Measurements from ENCODE around the gene SEC22C.

DNA sequence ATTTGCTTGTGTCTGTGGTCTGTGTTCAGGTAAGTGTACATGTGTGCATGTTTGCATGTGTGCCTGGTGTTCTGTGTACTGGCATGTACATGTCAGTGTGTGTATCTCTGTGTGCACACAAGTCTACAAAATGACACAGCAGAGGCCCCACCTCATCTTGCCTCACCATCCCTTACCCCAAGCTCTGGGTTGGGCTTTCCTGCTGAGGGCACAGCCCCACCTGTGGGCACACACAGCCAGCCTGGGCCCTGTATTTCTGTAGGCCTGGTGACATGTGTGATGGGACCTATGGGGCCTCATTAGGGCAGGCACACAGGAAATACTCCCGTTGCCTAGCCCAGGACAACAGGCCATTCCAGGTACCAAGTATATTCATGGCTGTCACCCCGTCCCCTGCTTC lies 65.8 kb downstream of the SEC22C start:
- TF ChIP-seq POLR2AphosphoS5 (IDR thresholded peaks at IDR 0.05; ENCODE audit: low read depth, low read length) = no peak
- TF ChIP-seq, protein P1, sequence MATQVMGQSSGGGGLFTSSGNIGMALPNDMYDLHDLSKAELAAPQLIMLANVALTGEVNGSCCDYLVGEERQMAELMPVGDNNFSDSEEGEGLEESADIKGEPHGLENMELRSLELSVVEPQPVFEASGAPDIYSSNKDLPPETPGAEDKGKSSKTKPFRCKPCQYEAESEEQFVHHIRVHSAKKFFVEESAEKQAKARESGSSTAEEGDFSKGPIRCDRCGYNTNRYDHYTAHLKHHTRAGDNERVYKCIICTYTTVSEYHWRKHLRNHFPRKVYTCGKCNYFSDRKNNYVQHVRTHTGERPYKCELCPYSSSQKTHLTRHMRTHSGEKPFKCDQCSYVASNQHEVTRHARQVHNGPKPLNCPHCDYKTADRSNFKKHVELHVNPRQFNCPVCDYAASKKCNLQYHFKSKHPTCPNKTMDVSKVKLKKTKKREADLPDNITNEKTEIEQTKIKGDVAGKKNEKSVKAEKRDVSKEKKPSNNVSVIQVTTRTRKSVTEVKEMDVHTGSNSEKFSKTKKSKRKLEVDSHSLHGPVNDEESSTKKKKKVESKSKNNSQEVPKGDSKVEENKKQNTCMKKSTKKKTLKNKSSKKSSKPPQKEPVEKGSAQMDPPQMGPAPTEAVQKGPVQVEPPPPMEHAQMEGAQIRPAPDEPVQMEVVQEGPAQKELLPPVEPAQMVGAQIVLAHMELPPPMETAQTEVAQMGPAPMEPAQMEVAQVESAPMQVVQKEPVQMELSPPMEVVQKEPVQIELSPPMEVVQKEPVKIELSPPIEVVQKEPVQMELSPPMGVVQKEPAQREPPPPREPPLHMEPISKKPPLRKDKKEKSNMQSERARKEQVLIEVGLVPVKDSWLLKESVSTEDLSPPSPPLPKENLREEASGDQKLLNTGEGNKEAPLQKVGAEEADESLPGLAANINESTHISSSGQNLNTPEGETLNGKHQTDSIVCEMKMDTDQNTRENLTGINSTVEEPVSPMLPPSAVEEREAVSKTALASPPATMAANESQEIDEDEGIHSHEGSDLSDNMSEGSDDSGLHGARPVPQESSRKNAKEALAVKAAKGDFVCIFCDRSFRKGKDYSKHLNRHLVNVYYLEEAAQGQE (IDR thresholded peaks at IDR 0.05; ENCODE audit: insufficient read depth in 1 of 2, low read depth in 2 of 2, low read length in 2 of 2) = no peak
- TF ChIP-seq TAF1 (IDR thresholded peaks at IDR 0.05; ENCODE audit: borderline replicate concordance, insufficient read depth, low read length) = no peak
- TF ChIP-seq SIN3A (IDR thresholded peaks at IDR 0.05; ENCODE audit: borderline replicate concordance, insufficient read depth, low read length) = no peak
- TF ChIP-seq FOXP2 (optimal IDR thresholded peaks at IDR 0.05; ENCODE audit: borderline replicate concordance, extremely low read depth, extremely low read length, insufficient read depth) = no peak
